ENCODE measurements around the gene MCTP2.

MCTP2 gene

GRCh38 chr15:94230883-94231722 lies at the start of gene MCTP2 (continued):
- TF ChIP-seq ZNF830 (tag by site-specific recombination; IDR thresholded peaks at IDR 0.05; ENCODE audit: low read depth) (no peak), ZFP69B (tag by site-specific recombination; IDR thresholded peaks at IDR 0.05) (no peak), ZFP37 (tag by site-specific recombination; IDR thresholded peaks at IDR 0.05) (no peak), WT1 (tag by site-specific recombination; IDR thresholded peaks at IDR 0.05) (no peak), ZNF223 (tag by site-specific recombination; IDR thresholded peaks at IDR 0.05) (no peak), ZFHX2 (tag by site-specific recombination; conservative IDR thresholded peaks at IDR 0.05) (peak; percentile 40; the same call in 1 of the 2 replicates), ZNF677 (tag by site-specific recombination; IDR thresholded peaks at IDR 0.05) (no peak), GLIS1 (tag by site-specific recombination; IDR thresholded peaks at IDR 0.05) (peak; percentile 47), ZNF76 (tag by site-specific recombination; IDR thresholded peaks at IDR 0.05; ENCODE audit: borderline replicate concordance, low read depth) (peak; percentile 62; the same call in 1 of the 2 replicates), ZNF549 (tag by site-specific recombination; IDR thresholded peaks at IDR 0.05) (0 out of 2 replicates have a peak, but pooled peaks have one; percentile 10), BCL11A (tag by site-specific recombination; IDR thresholded peaks at IDR 0.05; ENCODE audit: low read depth) (no peak), ZNF133 (tag by site-specific recombination; IDR thresholded peaks at IDR 0.05) (no peak), ZBTB17 (tag by site-specific recombination; IDR thresholded peaks at IDR 0.05) (peak; percentile 84; the same call in 1 of the 2 replicates), PRDM10 (tag by site-specific recombination; IDR thresholded peaks at IDR 0.05) (peak; percentile 97), ZBTB48 (tag by site-specific recombination; IDR thresholded peaks at IDR 0.05) (peak; percentile 83), ZNF350 (tag by site-specific recombination; IDR thresholded peaks at IDR 0.05) (no peak)

- H3K4me3 ChIP-seq (ENCODE audit: low read depth, low read length): no peak overlapping the region
- no peak for TF ChIP-seq ZNF777 (tag by site-specific recombination; IDR thresholded peaks at IDR 0.05; ENCODE audit: borderline replicate concordance)
- no peaks in the 10 kb centered on the region for H3K4me1 ChIP-seq (ENCODE audit: control insufficient read depth, insufficient read depth, low read length)
- H3K27ac ChIP-seq (ENCODE audit: extremely low read depth, low read depth, low read length): no peak overlapping the region
- ChIA-PET CTCF (interaction anchor here (1.5 kb wide), 1 partner anchor 141 kb away, joined by 3 read pairs; no protein-coding TSS in a partner anchor), POLR2A (no interaction called here)
- H3K36me3 ChIP-seq (ENCODE audit: control insufficient read depth in 2 of 2, insufficient read depth in 1 of 2, low read length in 2 of 2): no peaks in the 10 kb centered on the region
- 0 out of 2 replicates have a peak, but pooled peaks cover 2% of the 10 kb centered on the region for H3K9me3 ChIP-seq (ENCODE audit: control insufficient read depth, insufficient read depth, low read depth, low read length)
Observed at GRCh38 chr15:94182883-94183282, 48.5 kb upstream of the MCTP2 start.

- H3K27ac ChIP-seq (ENCODE audit: extremely low read depth, low read depth, low read length): no peak overlapping the region
- ChIA-PET CTCF (no interaction called here), POLR2A (no interaction called here)
- no peaks in the 10 kb centered on the region for H3K36me3 ChIP-seq (ENCODE audit: control insufficient read depth in 2 of 2, insufficient read depth in 1 of 2, low read length in 2 of 2)
- no peaks in the 10 kb centered on the region for H3K9me3 ChIP-seq (ENCODE audit: control insufficient read depth, insufficient read depth, low read depth, low read length)
- TF ChIP-seq ZNF433 (tag by site-specific recombination; IDR thresholded peaks at IDR 0.05; ENCODE audit: low read depth): no peak
- no peaks in the 10 kb centered on the region for H3K4me1 ChIP-seq (ENCODE audit: control insufficient read depth, insufficient read depth, low read length)
- no peak overlapping the region for H3K4me3 ChIP-seq (ENCODE audit: low read depth, low read length)
Observed at GRCh38 chr15:94185547-94186236, 45.7 kb upstream of the MCTP2 start.
